Measurements from ENCODE around the gene APMAP.

Gene APMAP

GRCh38 chr20:24943196-24943595 lies 49.4 kb downstream of the APMAP start:
- TF ChIP-seq CREB1 (IDR thresholded peaks at IDR 0.05; ENCODE audit: low read depth) (no peak), EGR1 (IDR thresholded peaks at IDR 0.05) (no peak), TCF12 (IDR thresholded peaks at IDR 0.05; ENCODE audit: low read depth) (no peak), CEBPB (IDR thresholded peaks at IDR 0.05) (no peak), REST (IDR thresholded peaks at IDR 0.05; ENCODE audit: low read depth) (no peak)

- no peak for TF ChIP-seq RAD21 (IDR thresholded peaks at IDR 0.05; ENCODE audit: low read depth)
- TF ChIP-seq MAX (IDR thresholded peaks at IDR 0.05) = no peak
- no peak for TF ChIP-seq ZBTB7A (IDR thresholded peaks at IDR 0.05; ENCODE audit: low read depth)
- no peak for TF ChIP-seq REST (IDR thresholded peaks at IDR 0.05; ENCODE audit: low read depth)
- TF ChIP-seq USF1 (IDR thresholded peaks at IDR 0.05) = no peak
- TF ChIP-seq TEAD4 (IDR thresholded peaks at IDR 0.05) = no peak
- no peak for TF ChIP-seq CEBPB (IDR thresholded peaks at IDR 0.05)
- no peak for TF ChIP-seq CREB1 (IDR thresholded peaks at IDR 0.05; ENCODE audit: low read depth)
Observed at GRCh38 chr20:24942679-24943078, 49.9 kb downstream of the APMAP start.

- TF ChIP-seq REST (IDR thresholded peaks at IDR 0.05; ENCODE audit: low read depth) = no peak
- TF ChIP-seq YY1 (IDR thresholded peaks at IDR 0.05; ENCODE audit: low read depth) = no peak
- TF ChIP-seq USF1 (IDR thresholded peaks at IDR 0.05) = no peak
- TF ChIP-seq EP300 (IDR thresholded peaks at IDR 0.05; ENCODE audit: borderline replicate concordance) = no peak
- TF ChIP-seq TAF1 (IDR thresholded peaks at IDR 0.05; ENCODE audit: low read depth) = no peak
- no peak for TF ChIP-seq EGR1 (IDR thresholded peaks at IDR 0.05)
- TF ChIP-seq NFIC (IDR thresholded peaks at IDR 0.05) = no peak
- no peak for TF ChIP-seq CREB1 (IDR thresholded peaks at IDR 0.05; ENCODE audit: low read depth)
- TF ChIP-seq ZBTB7A (IDR thresholded peaks at IDR 0.05; ENCODE audit: low read depth) = no peak
- no peak for TF ChIP-seq RAD21 (IDR thresholded peaks at IDR 0.05; ENCODE audit: low read depth)
- no peak for TF ChIP-seq FOXM1 (IDR thresholded peaks at IDR 0.05; ENCODE audit: borderline replicate concordance, low read depth)
Observed at GRCh38 chr20:24939036-24939435, 53.5 kb downstream of the APMAP start.

- TF ChIP-seq REST (IDR thresholded peaks at IDR 0.05; ENCODE audit: low read depth) (no peak), TAF1 (IDR thresholded peaks at IDR 0.05; ENCODE audit: low read depth) (no peak), EGR1 (IDR thresholded peaks at IDR 0.05) (no peak), MAX (IDR thresholded peaks at IDR 0.05) (no peak), CREB1 (IDR thresholded peaks at IDR 0.05; ENCODE audit: low read depth) (no peak), RAD21 (IDR thresholded peaks at IDR 0.05; ENCODE audit: low read depth) (no peak), USF1 (IDR thresholded peaks at IDR 0.05) (no peak), TCF12 (IDR thresholded peaks at IDR 0.05; ENCODE audit: low read depth) (no peak), CEBPB (IDR thresholded peaks at IDR 0.05) (no peak), FOXM1 (IDR thresholded peaks at IDR 0.05; ENCODE audit: borderline replicate concordance, low read depth) (no peak)
Observed at GRCh38 chr20:24938498-24938897, 54.1 kb downstream of the APMAP start.

All from Ishikawa (cell line).